ENCODE data around the gene PHKG2. TPM values are rescaled to one million over a fixed set of nuclear protein-coding genes. Genes with fewer than 3 reads are reported as not detected.
A peak's percentile ranks its signal among the peaks of the same experiment; 100 is the strongest.

PHKG2 gene
- total and polyA plus RNA-seq, 8 donors = 18.2 to 104 (median 32.4) TPM

GRCh38 chr16:30761928-30762902 is 14.0 kb downstream of the PHKG2 start, which contains the start of the genes CFAP119 and RNF40:
Gene CFAP119, minus strand, starts transcription at chr16:30762062. Its CDS starts 314 bp downstream, at chr16:30761748.
Gene RNF40, plus strand, starts transcription at chr16:30762322. Its CDS starts 224 bp downstream, at chr16:30762546.
- peak within 1 kb of the TSS; percentile 88 to 97 (median 92) for H3K27ac ChIP-seq

GRCh38 chr16:30762991-30763725 is 14.9 kb downstream of the PHKG2 start:
- TF ChIP-seq POLR2A (IDR thresholded peaks at IDR 0.05) = no peak
- TF ChIP-seq POLR2AphosphoS5 (IDR thresholded peaks at IDR 0.05) = no peak
- no peak for TF ChIP-seq EP300 (IDR thresholded peaks at IDR 0.05)
- TF ChIP-seq CTCF (IDR thresholded peaks at IDR 0.05) = no peak
- Histone ChIP-seq H3K4me1 (peaks cover 22 to 50% (median 44%) of the 10 kb centered on the region in 4 donors), H3K4me3 (peak overlapping the region; percentile 80 to 96 (median 94)), H3K9me3 (no peaks in the 10 kb centered on the region), H3K27ac (peak overlapping the region; percentile 20 to 97 (median 92)), H3K36me3 (peaks cover 41 to 69% (median 62%) of the 10 kb centered on the region in 4 donors), H3K27me3 (no peaks in the 10 kb centered on the region)
- 55 to 67% (median 63%) methylated on average over 15 of the region's 15 CpGs for WGBS, 5 donors
- intact Hi-C loops (cut with DNase I; ENCODE audit: low total_unique reads) = no loop called here
- DNase-seq = no peak

More at GRCh38 chr16:30761928-30762902, 14.0 kb downstream of the PHKG2 start, which contains the start of the genes CFAP119 and RNF40:
- TF ChIP-seq CTCF (IDR thresholded peaks at IDR 0.05) (no peak), POLR2AphosphoS5 (IDR thresholded peaks at IDR 0.05) (peak; percentile 82 to 91 (median 91)), EP300 (IDR thresholded peaks at IDR 0.05) (no peak), POLR2A (IDR thresholded peaks at IDR 0.05) (peak in 2 of 4 donors; percentile 62 to 66)
- WGBS, 5 donors = 0 to 3% (median 1%) methylated on average over 28 to 60 of the region's 60 CpGs
- DNase-seq = peak; percentile 97 to 99
- intact Hi-C loops (cut with DNase I; ENCODE audit: low total_unique reads) = no loop called here
- H3K27me3 ChIP-seq = no peaks in the 10 kb centered on the region
- no peaks in the 10 kb centered on the region for H3K9me3 ChIP-seq
- H3K4me3 ChIP-seq = peak within 1 kb of the TSS; percentile 80 to 96 (median 94)
- H3K36me3 ChIP-seq = peaks cover 33 to 68% (median 61%) of the 10 kb centered on the region in 4 donors
- H3K4me1 ChIP-seq = peaks cover 22 to 50% (median 44%) of the 10 kb centered on the region in 4 donors

GRCh38 chr16:30764086-30764485 is 15.9 kb downstream of the PHKG2 start:
- no peak for TF ChIP-seq POLR2AphosphoS5 (IDR thresholded peaks at IDR 0.05)
- TF ChIP-seq POLR2A (IDR thresholded peaks at IDR 0.05) = no peak
- TF ChIP-seq CTCF (IDR thresholded peaks at IDR 0.05) = no peak
- TF ChIP-seq EP300 (IDR thresholded peaks at IDR 0.05) = no peak
- WGBS, 5 donors = 90 to 94% (median 91%) methylated on average over 8 to 11 of the region's 11 CpGs
- Histone ChIP-seq H3K4me3 (peak overlapping the region in 1 of 4 donors; percentile 80), H3K27ac (no peak overlapping the region), H3K36me3 (peaks cover 50 to 72% (median 65%) of the 10 kb centered on the region in 4 donors), H3K4me1 (peaks cover 22 to 47% (median 44%) of the 10 kb centered on the region in 4 donors), H3K27me3 (no peaks in the 10 kb centered on the region), H3K9me3 (no peaks in the 10 kb centered on the region)
- no peak for DNase-seq
- intact Hi-C loops (cut with DNase I; ENCODE audit: low total_unique reads) = no loop called here
